Measurements from ENCODE around the gene C6orf136.
A peak's percentile ranks its signal among the peaks of the same experiment; 100 is the strongest.
"Not testable (repeated sequence)": the region's sequence is repeated elsewhere in the genome, so short reads cannot be mapped to it uniquely, and the experiment has no call there.

C6orf136 gene

DNA sequence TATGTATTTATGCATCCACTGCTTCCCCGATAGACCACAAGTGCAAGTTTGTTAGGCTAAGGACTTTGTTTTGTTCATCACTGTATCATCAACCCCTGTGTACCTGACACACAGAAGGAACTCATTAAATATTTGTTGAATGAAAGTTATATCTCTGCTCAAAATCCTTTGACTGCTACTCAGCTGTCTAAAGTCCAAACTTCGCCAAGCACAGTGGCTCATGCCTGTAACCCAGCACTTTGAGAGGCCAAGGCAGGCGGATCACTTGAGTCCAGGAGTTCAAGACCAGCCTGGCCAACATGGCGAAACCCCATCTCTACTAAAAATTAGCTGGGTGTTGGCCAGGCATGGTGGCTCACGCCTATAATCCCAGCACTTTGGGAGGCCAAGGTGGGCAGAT is 11.0 kb downstream of the C6orf136 start:
- not testable (repeated sequence) for DNase-seq (ENCODE audit: low spot score)

DNA sequence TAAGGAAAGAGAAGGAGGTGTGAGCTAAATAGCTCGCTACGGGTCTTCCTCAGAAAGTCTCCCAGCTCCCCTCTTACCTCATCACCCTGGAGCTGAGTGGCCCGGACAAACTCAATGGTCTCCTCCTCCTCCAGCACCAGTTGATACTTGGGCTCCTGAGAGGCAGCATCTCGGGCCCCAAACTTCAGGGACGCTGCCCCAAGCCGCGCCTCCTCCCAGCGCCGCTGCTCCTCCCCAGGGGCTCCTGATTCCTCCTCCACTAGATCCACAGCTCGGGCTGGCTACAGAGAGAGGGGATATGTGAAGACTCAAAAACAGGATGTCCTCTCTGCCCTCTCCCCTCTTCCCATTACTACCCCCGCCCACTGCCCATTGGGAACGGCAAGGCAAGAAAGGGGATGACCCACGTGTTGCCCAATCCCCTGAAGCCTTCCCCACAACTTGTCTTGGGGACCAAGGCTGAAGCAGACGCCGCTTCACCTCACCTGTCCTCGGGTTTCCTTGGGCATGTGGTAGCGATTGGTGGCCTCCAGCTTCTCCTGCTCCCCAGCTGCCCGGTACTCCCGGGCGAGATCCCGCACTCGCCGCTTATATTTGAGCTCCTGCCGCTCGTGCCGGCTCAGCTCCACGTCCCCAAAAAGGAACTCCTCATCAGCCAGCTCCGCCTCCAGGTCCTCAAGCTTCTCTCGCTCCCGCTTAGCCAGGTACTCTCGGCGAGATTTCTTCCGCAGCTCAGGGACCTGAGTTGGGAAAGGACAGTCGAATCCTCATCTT is 18.2 kb downstream of the C6orf136 start:
- DNase-seq (ENCODE audit: low spot score), result no peak

DNA sequence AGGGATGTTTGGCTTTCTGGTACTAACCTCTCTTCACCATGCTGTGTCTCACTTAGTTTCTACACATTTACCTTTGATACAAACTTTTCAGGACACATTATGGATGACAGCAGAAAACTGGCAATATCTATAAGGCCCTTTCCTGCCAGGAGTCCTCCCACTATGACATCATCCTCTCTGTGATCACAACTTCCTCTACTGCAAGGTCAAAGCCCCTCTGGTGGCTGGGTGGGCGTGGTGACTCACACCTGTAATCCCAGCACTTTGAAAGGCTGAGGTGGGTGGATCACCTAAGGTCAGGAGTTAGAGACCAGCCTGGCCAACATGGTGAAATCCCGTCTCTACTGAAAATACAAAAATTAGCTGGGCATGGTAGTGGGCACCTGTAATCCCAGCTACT is 19.4 kb downstream of the C6orf136 start:
- not testable (repeated sequence) for DNase-seq (ENCODE audit: low spot score)

DNA sequence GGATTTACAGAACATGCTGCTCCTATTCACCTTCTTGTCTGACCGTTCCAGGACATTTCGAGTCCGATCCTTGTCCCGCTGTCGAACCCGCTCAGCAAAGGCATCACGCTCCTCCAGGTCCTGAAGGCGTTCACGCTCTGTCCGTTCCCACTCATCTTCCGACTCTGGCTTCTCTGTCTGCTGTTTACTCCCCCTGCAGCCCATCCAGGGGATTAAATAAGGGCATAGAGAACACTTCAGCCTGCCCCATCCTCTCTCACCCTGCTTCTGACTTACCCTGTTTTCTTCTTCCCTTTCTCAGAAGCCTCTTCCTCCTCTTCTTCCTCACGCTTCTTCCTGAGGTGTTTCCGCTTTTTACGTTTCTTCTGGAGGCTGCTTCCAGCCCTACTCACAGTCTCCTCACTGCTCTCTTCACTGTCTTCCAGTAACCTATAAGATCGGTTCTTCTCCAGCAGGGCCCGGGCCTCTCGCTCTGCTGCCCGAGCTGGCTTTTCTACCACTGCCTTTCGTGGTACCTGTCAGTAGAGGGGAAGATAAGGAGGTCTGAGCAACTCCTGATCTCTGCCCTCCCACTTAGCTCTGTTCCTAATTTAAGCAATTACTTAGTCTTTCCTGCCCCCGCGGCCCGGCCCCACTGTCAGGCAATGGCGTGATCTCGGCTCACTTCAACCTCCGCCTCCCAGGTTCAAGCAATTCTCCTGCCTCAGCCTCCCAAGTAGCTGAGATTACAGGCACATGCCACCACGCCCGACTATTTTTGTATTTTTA is 24.0 kb downstream of the C6orf136 start:
- DNase-seq (ENCODE audit: low spot score), result no peak

DNA sequence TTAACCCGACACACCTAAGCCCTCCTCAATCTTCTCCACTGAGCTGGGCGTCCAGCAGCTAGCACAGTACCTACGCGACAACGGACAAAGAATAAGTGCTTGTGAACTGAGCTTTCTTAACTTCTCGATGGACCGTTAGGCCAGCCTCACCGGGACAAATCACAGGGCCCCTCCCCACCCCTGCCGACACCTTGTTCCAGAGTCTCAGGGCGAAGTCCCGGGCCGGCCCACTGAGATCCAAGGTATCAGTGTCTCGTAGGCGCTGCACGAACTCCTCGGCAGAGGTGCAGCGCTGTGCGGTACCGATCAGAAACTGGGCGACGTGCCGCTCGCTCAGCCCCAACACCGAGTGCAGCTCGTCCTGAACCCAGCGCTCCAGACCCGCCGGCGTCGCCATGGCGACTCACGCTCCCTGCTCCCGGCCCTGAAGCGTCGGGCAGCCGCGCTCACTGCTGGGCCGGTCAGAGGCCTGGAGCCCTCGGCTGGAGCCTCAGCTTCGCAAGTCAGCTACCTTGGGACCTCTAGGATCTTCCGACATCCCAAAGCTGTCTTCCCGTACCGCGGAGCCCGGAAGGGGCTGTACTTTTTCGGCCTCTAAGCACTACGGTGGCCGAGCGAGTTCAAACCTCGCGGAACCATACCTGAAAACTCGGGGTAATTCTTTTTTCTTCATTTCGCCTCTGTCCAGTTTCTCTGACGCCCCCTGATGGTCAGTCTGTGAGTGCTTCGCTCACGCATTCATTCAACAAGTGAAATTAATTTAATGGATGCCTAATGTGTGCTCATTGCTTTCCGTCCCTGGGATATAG is 25.7 kb downstream of the C6orf136 start, which contains the start of gene DHX16:
Gene DHX16, minus strand, starts transcription at position 562 of the 809 bp plus-strand sequence. Its CDS starts 165 bp downstream, at position 397.
- peak; percentile 93 for DNase-seq (ENCODE audit: low spot score)

DNA sequence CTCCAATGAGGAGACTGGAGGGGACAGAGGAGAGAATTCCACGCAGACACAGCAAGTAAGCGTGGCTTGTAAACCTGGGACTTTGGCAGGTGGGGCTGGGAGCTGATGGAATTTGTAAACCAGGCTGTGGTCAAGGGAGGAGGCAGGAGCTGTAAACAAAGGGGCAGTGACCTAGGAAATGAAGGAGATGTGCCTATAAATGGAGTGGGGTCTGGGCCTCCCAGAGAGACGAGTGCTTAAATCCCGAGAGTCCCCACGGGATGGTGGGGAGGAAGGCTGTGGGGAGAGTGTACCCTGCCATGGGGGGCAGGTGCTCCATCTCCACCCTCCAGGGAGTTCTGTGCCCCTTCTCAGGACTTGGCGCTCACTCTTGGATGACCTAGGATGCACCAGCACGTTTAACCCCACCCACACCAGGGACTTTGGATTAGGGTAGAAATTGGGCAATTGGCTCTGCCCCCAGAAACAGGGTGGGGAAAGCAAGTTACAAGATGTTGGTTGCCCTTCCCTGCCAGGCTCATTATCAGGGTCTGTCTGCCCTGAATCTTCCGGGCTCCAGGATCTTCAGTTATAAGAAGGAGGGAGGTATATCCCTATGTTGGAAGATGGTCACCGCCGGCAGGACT is 29.8 kb downstream of the C6orf136 start:
- no peak for DNase-seq (ENCODE audit: low spot score)

DNA sequence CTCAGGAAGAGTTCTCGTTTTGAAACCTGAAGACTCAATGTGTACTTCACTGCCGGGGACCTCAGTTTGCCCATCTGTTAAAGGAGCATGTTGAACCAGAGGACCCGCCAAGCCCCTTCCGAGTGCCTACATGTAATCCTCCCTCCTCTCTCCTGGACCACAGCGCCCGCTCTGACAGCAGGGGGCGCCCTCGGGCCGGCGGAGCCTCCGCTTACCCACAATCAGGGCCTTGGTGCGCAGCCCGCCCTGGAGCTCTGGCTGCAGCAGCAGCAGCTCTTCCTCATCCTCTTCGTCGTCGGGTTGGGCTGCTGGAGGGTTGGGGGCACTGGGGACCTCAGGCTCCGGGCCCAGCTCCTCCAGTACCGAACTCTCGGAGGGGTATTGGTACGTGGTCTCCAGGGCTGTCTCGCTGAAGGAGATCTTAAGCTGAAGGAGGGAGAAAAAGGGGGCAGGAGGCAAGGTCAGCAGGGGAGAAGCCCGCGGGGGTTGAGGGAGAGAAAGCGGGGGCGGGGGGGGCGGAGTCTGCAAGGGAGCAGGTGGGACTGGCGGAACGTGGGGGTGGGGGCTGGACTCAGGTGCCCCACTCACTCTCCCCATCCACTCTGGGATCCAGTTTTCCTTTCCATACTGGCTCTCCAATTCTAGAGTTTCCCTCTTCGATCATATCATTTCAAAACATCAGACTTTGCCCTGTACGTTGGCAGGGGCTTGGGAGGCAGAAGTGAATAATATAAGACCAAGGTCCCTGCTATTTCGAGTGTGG is 32.2 kb downstream of the C6orf136 start:
- DNase-seq (ENCODE audit: low spot score), result peak; percentile 91

DNA sequence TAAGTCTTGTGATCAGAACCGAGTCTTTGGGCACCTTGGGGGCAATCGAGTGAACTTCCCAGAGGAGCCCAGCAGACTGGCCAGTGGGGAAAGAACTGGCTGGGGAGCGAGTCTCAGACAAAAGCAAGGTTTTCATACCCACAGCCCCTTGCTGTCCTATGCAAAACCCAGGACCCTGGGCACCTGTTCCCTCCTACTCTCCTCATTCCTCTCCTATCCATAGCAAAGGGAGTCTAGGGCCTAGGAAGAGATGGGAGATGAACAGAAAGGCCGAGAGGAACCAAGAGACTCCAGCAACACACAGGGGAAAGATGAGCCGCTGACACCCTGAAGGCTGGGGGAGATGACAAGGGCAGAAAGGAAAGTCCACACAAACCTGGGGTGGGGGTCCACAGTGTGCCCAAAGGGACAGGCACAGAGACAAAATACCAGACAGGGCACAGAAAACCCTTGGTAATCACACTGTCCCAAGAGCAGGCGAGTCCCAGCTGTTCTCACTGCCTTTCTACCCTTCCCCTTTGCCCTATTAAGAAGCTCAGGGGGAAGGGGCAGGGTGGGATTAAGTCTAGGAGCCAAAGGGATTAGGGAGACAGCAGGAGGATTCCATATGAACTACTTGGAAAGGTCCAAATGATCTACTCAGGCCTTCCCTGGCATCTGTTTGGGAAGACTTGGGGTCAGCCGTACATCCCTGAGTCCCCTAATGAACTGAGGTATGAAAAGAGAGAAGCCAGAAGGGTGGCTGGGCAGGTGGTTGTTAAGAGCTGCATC is 33.0 kb downstream of the C6orf136 start:
- DNase-seq (ENCODE audit: low spot score), result no peak

DNA sequence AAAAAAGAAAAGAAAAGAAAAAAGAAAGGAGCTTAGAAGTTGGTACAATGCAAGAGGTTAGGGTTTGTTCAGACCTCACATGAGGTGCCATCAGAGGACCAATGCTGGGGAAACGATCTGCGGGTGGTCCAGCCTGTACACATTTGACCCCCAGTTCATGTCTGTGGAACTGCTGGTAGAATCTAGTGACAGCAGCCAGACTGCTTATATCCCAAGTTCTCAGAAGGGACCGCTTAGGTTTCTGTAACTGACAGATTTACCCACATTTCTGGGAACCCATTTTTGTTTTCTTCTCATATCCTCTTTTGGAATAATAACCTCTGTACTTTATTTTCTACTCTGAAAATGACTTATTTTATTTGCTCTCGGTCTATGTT is 34.8 kb downstream of the C6orf136 start:
- no peak for DNase-seq (ENCODE audit: low spot score)

DNA sequence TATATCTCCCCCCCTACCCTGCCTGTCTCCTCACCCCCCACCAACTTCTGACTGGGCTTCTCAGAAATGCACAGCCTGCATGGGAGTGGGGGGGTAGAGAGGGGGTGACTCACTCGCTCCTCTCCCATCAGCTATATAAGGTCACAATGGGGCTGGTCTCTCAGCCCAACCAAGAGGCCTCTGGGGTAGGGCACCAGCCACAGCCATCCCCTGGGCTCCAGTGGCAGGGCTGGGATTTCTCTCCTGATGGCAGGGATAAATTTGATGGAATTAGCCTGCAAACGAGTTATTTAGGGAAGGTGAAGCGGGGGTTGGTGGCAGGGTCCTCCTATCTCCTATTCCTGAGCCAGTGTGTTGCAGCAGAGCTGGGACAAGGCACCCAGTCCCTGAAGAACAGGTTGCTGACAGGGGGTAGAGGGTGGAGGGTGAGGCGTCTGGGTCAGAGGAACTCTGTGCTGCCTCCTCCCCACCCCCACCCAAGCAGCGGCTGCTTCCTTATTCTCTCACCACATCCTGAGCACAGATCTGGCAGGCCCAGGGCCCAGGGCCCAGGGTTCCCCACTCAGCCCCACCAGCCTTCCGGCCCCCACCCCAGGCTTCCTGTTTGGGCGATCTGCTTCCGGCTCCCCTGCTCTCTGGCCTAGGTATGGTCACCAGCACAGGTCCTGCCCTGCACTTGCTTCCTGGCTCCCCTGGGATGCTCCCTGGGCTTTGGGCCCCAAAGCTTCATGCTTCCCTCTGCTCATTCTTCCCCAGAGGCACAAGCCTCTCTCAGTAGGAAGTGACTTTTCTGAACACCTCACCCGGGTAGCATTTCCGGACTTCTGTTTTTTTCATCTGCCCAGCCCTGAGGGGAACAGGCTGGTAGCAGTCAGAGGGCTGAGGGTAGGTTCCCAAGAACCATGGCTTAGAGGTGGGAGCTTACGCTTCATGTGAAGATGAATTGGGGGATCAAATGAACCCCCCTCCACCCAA is 35.5 kb downstream of the C6orf136 start:
- DNase-seq (ENCODE audit: low spot score), result no peak

DNA sequence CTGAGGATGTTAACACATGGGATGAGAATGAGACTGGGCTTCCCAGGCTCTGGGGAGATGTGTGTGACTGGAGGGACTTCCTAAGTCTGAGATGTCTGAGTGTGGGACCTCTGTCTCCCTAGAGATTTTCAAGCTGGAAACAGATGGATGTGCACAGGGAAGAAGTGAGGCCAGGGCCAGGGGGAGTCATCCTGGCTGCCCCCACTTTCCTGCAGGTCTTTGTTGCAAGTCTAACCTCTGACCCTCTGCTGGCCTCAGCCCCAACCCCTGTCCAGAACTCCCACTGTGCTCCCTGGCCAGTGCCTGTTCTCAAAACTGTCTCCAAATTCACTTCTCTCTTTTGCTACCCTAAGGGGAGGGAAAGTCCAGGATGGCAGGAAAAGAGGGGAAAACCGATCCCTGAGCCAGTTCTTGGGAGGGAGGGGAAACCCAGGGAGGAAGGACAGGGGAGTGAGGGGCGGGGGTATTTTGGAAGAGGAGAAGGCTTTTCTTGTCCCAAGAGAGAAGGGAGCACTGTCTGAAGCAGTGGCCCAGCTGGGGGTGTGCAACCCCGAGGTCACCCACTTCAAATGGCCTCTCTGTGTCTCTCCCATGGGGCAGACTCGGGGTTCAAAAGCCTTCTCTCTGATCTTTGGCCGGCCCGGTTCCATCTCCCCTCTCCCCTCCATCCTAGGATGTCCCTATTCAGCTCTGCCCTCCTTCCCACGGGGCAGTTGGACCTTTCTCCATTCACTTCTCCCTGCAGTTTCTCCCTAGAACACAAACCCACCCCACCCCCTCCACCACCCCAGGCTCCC is 36.4 kb downstream of the C6orf136 start:
- DNase-seq (ENCODE audit: low spot score), result no peak

DNA sequence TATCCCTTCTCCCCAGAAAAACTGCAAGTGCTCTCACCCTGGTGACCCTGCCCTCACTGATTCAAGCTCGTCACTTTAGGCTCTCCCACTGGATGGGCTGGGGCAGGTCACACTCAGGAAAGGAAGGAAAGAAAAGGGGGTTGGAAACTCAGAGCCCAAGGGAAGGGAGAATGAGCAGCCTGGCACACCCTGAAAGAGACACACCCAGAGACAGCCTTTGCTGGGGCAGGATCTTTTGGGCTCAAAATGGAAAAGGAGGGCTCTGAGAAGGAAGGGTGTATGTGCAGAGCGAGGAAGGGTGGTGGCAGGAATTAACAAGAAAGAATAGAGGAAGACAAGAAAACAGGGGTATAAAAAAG is 37.0 kb downstream of the C6orf136 start:
- DNase-seq (ENCODE audit: low spot score), result no peak

DNA sequence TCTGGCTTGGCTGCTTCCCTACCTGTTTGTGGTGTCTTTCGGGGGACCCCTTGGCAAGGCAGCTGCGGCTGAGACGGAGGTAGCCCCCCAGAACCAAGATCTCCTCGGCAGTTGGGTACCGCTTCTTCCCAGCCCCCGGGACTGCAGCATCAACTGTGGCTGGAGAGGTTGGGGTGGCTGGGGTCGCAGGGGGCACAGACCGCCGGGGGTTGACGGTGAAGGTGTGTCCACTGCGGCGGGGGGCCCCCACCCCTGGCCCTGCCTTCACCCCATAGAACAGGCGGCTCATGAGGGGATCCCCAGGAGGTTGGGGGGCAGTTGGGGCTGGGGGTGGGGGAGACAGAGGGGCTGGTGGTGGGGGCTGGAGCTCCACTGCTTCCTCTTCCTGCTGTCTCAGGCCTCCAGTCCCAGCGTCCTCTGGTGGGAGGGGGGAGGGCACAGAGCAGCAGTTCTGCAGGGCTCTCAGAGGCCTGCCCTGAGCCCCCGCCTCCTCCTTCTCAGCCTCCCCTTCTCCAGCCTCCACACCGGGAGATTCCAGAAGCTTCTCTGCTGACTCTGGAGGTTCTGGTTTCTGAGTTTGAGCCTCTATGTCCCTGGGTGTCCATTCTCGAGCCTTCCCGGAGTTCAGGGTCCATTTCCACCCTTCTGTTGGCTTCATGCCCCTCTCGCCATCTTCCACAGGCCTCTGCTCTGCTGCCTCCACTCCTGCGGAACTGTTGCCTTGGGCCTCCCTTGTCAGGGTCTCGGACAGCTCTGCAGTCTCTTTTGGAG is 37.6 kb downstream of the C6orf136 start:
- DNase-seq (ENCODE audit: low spot score), result no peak

DNA sequence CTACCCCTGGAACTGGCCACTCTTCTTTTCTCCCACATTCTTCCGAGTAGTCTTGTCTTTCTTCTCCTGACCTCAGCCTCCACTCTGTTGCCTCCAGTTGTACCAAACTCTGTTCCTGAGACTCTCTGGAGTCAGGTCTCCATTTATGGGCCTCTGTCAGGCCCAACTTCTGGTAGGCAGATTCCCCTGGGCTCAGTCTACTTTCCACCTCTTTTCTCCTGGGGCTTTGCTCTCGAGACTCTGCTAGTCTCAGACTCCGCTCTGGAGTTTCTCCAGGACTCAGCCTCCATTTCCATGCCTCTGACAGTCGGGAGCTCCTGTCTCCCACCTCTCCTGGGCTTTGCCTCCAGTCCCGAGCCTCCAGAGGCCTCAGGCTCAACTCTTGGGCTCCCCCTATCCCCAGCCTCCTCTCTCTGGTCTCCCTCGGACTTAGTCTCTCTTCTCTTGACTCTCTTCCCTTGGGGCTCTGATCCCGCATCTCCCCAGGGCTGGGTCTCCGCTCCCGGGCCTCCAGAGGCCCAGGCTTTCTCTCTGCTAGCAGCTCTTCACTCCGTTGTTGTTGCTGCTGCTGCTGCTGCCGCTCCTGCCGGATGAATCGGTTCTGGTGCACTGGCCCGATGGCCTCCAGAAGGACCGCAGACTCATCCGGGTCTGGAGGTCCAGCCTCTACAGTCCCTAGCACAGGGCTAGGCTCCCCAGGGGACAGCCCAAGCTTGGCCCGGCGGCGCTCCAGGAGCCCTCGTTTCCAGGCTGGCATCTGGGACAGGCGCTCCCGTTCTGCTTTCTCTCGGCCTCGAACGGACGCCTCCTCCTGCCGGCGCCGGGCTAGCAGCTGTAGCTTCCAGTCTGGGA is 38.5 kb downstream of the C6orf136 start:
- DNase-seq (ENCODE audit: low spot score), result no peak

DNA sequence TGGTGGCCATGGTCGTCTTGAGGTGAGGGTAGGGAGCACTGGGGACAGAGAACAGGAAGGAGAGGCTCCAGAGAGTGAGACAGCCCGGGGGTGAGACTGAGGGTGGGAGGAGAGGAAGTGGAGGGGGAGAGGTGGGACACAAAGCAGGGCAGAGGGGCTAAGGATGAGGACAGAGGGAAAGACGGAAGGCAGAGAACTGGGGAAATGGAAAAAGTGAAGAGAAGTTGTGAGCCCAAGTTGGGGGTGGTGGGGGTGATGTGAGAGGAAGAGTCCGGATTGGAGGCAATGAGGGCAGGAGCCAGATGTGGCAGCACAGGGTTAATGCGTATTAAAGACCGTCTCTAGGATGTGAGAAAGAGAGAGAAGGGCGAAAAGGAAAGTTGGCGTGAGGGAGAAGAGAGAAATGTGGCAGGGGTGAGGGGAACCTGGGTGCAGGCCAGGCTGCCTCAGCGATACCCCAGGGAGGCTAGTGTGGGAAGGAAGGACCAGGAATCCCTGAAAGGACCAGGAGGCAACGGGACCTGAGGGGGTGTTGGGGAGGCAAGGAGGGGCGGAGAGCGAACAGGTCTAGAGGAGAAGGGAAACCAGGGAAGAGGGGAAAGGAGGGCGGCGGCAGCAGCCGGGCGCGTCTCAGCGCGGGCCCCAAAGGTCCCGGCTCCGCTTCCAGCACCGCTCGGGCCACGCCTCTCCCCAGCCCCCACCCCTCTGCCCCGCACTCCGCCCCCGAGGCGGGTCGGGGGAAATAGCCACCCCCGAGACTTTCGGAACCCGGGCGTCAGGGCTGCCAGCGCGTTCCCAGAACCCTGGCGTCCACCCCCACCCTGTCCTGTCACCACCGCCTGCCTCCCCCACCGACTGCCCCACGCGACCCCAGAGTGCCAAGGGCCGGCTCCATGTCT is 39.3 kb downstream of the C6orf136 start, which contains the start of gene PPP1R18:
Gene PPP1R18, minus strand, starts transcription at position 637 of the 899 bp plus-strand sequence. Its CDS starts 627 bp downstream, at position 10.
- no peak for DNase-seq (ENCODE audit: low spot score)
